PC-3 (cell line): Measurements from ENCODE around the gene CDK10.

Experiments
- EZH2 ChIP-seq: fragments of 300-600 bp; sonication (generic); IDR thresholded peaks from one replicate; pipeline ENCODE4 v1.6.1; 2017; ENCODE audit warnings: antibody characterized with exemption, mild to moderate bottlenecking, low read length; ENCODE audit not compliant: unreplicated experiment
- EZH2phosphoT487 ChIP-seq: fragments of 300-600 bp; sonication (generic); IDR thresholded peaks from 2 replicates; pipeline ENCODE4 v1.6.1; 2018; ENCODE audit warnings: mild to moderate bottlenecking, antibody characterized with exemption, low read length, borderline replicate concordance
- TF ChIP-seq, protein P1 (sequence below): fragments of 300-600 bp; sonication (generic); conservative IDR thresholded peaks from 2 replicates; pipeline ENCODE4 v1.5.1; 2017; ENCODE audit warnings: antibody characterized with exemption, low read depth, mild to moderate bottlenecking, low read length

DNA sequence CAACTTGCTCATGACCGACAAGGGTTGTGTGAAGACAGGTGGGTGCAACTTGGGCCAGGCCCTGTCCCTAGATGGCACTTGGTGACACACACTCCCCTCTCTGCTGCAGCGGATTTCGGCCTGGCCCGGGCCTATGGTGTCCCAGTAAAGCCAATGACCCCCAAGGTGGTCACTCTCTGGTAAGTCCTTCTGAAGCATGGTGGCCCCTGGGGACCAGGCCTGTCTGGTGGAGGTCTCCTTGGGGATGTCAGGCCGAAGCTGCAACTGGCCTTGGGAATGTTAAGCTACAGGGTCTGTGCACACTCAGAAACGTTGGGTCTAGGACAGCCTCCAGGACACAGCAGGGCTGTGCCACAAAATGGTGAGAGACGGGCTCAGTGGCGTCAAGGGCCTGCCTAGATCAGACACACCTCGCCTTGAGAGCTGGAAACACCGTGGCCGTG is 6.8 kb downstream of the CDK10 start:
- no peak for TF ChIP-seq EZH2
- TF ChIP-seq, protein P1, sequence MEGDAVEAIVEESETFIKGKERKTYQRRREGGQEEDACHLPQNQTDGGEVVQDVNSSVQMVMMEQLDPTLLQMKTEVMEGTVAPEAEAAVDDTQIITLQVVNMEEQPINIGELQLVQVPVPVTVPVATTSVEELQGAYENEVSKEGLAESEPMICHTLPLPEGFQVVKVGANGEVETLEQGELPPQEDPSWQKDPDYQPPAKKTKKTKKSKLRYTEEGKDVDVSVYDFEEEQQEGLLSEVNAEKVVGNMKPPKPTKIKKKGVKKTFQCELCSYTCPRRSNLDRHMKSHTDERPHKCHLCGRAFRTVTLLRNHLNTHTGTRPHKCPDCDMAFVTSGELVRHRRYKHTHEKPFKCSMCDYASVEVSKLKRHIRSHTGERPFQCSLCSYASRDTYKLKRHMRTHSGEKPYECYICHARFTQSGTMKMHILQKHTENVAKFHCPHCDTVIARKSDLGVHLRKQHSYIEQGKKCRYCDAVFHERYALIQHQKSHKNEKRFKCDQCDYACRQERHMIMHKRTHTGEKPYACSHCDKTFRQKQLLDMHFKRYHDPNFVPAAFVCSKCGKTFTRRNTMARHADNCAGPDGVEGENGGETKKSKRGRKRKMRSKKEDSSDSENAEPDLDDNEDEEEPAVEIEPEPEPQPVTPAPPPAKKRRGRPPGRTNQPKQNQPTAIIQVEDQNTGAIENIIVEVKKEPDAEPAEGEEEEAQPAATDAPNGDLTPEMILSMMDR, result no peak
- TF ChIP-seq EZH2phosphoT487, result no peak
